SK-MEL-5 (cell line): Measurements from ENCODE around the gene COL5A2. TPM values are rescaled to one million over a fixed set of nuclear protein-coding genes. Genes with fewer than 3 reads are reported as not detected.

Experiments used
- DNase-seq: peaks from one replicate; pipeline ENCODE4 v3.0.0-alpha.2; 2016; ENCODE audit warnings: low read depth, low spot score
- in situ Hi-C: cut with HindIII; loops from 2 replicates; pipeline ENCODE4 v1.10.0; 2016; ENCODE audit warnings: low sequenced_read_pairs, high pct_unique_total_duplicates, low pct_unique_long_range_greater_than_20kb
- small RNA-seq, 2 experiments: library from RNA; depleted of rRNA; stranded (forward); fragments of <200 nt; gene quantifications; one replicate each; pipeline ENCODE3, GENCODE V24; 2014
- total RNA-seq: library from RNA; depleted of rRNA; stranded (reverse); fragments of >200 nt; shearing (Covaris generic); gene quantifications from 2 replicates; pipeline ENCODE4 v1.2.3, GENCODE V29; 2014; rRNA removed

The COL5A2 gene
- total RNA-seq, 1 experiment from 2014 or later: 6.7 TPM

DNA sequence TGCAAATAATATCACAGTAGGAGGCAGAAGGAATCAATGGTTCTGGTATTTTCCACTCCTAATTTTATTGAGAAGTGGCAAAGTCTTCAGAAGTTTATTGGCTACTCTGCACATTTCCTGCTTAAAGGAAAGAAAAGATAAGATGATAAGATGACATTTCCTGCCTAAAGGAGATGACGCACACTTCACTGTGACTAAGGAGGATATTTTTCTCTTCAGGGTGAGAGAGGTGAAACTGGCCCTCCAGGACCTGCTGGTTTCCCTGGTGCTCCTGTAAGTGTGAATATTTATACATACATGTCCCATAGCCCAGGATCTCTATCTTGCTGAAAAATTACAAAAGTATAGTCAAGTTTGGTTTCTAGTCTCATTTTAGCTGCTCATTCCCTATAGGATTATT is 177.5 kb downstream of the COL5A2 start:
- in situ Hi-C loops: no loop called here
- no peak for DNase-seq

DNA sequence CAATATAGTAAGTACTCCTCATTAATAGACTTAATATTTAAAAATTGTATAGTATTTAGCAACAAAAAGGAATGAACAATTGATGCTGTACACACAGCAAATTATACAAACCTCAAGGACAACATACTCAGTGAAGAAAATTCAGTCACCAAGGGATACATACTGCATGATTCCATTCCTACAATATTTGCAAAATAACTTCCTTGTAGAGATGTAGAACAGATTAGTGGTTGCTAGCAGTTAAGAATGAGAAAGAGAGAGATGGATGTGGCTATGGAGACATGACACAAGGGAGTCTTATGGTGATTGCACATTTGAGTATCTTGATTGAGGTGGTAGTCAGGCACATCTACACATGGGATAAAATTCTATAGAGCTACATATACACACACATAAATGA is 179.3 kb downstream of the COL5A2 start:
- in situ Hi-C loops: no loop called here
- DNase-seq: no peak

- no peak for DNase-seq
- in situ Hi-C loops: no loop called here
Measured at GRCh38 chr2:188997263-188997662, 182.3 kb downstream of the COL5A2 start.

DNA sequence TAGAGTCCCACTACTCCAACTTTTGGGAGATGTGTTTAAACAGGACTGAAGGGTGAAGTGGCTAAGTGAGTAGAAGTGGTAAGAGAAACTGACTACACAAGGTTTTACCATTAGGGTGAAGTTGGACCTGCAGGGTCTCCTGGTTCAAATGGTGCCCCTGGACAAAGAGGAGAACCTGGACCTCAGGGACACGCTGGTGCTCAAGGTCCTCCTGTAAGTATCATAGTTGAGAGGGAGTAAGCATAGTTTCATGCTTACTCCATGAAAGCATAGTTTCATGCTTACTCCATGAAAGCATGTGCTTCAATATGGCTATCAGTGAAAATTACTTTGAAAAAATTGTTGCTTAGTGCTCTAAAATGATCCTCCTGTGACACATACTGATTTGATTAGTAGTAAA is 186.3 kb downstream of the COL5A2 start:
- in situ Hi-C loops: no loop called here
- DNase-seq: no peak

DNA sequence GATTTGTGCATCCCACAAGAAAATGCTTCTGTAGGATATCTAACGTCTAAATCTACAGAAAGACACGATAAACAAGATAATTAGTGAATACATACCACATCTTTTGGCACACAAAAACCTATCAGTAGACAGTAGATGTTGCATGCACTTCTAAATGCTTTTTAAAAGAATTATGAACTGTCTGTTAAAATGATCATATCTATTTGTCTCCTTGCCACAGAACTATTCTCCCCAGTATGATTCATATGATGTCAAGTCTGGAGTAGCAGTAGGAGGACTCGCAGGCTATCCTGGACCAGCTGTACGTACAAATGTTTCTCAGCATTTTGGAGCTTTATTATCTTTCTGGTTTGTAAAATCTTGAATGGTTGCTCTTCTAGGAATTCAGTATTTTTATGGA is 192.7 kb downstream of the COL5A2 start:
- in situ Hi-C loops: no loop called here
- no peak for DNase-seq

DNA sequence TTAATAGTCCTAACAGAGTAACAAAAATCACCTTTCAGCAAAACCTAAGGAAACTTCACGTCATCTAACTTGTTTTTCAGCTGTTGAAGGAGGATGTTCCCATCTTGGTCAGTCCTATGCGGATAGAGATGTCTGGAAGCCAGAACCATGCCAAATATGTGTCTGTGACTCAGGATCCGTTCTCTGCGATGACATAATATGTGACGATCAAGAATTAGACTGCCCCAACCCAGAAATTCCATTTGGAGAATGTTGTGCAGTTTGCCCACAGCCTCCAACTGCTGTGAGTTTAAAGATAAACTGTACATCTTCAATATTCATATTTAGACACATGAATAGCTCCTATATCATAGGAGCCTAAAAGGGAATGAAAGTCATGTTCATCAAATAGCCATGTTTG is 194.9 kb downstream of the COL5A2 start:
- no peak for DNase-seq
- in situ Hi-C loops: no loop called here

DNA sequence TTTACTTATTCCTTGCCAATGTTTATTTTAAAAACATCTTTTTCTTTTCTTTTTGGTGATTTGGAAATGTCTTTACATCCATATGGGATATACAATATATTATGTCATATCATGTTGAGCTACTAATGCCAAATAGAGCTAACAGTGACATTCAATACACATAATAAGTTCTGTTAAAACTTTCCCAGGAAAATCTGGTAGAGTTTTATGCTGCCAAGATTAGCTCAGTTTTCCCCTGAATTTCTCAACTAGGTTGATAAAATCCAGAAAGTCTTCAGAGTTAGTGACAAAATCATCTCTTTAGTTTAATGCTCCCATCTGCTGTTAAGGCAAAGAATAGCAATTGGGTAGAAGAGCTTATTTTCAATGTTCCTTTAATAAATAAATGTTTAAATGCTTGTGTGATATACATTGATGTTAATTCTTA is 195.5 kb downstream of the COL5A2 start:
- in situ Hi-C loops: no loop called here
- DNase-seq: peak; percentile 23

DNA sequence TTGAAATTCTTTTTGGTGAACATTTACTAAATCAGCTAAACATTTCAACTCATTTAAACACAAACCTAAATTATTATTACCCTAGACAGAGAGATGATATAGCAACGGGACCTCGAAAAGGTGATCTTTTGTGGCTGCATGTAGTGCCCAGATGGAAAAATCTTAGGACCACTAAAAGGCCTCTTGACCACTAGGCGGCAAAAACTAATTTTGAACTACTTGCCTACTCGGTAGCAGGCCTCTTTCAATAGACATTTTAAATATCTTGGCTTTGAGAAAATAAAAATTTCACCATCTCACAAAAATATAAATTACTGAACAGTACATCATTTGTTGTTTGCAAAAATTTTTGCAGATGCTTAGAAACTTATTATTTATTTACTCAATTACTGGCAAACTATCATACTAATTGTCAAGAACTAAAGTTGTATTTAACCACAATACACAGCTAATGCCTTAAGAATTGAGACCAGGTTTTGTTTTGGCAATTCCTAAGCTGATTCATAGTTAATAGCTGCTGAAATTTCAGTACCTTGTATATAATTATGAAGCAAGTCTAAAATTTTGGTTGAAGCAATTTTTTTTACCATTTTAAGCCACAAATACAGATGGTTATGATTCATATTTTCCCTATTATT is 196.0 kb downstream of the COL5A2 start:
- in situ Hi-C loops: no loop called here
- DNase-seq: peak; percentile 45

Small RNA genes lying within 50 kb of the gene (small RNA-seq; reads per million reads assigned to genes)
- gene MIR3129: 0 to 0.10 reads per million in 2 experiments

Other genes starting within 250 kb of the COL5A2 start
- gene COL3A1, start 205.4 kb downstream of the COL5A2 start, total RNA-seq: 0.50 and 0.53 TPM in 2 replicates